SK-N-SH (cell line): ENCODE results near the gene SLFN14.

ENCODE experiments used
- CHD2 ChIP-seq: fragments of 150-350 bp; IDR thresholded peaks from 2 replicates; pipeline ENCODE4 v1.6.1; 2018; ENCODE audit warnings: low read length; ENCODE audit not compliant: partially characterized antibody
- CTCF ChIP-seq: fragments of 200-600 bp; sonication (generic); IDR thresholded peaks from 2 replicates; pipeline ENCODE4 v1.6.1; 2017; ENCODE audit warnings: antibody characterized with exemption, mild to moderate bottlenecking, moderate library complexity
- EZH2phosphoT487 ChIP-seq: fragments of 200-600 bp; sonication (generic); IDR thresholded peaks from 2 replicates; pipeline ENCODE4 v1.6.1; 2017; ENCODE audit warnings: low read depth, mixed run types, mild to moderate bottlenecking, antibody characterized with exemption, moderate library complexity, borderline replicate concordance
- FOSL2 ChIP-seq: IDR thresholded peaks from 2 replicates; pipeline ENCODE4 v1.4.0; 2012; ENCODE audit warnings: low read depth, mild to moderate bottlenecking, moderate library complexity, borderline replicate concordance
- MAX ChIP-seq: IDR thresholded peaks from 2 replicates; pipeline ENCODE4 v1.4.0; 2012; ENCODE audit warnings: low read depth
- MXI1 ChIP-seq: IDR thresholded peaks from 2 replicates; pipeline ENCODE4 v1.6.1; 2012; ENCODE audit warnings: mild to moderate bottlenecking, low read depth, low read length, improper control_type of control experiment
- NFIC ChIP-seq: IDR thresholded peaks from 2 replicates; pipeline ENCODE4 v1.4.0; 2012; ENCODE audit warnings: borderline replicate concordance
- RAD21 ChIP-seq: IDR thresholded peaks from 2 replicates; pipeline ENCODE4 v1.6.1; 2012; ENCODE audit warnings: mild to moderate bottlenecking, low read length
- RCOR1 ChIP-seq: fragments of 150-350 bp; IDR thresholded peaks from 2 replicates; pipeline ENCODE4 v1.6.1; 2017; ENCODE audit warnings: antibody characterized with exemption, low read length
- RFX5 ChIP-seq: IDR thresholded peaks from 2 replicates; pipeline ENCODE4 v1.6.1; 2012; ENCODE audit warnings: mild to moderate bottlenecking, improper control_type of control experiment, low read length
- SIN3A ChIP-seq: IDR thresholded peaks from 2 replicates; pipeline ENCODE4 v1.6.1; 2012; ENCODE audit warnings: low read depth, mild to moderate bottlenecking, low read length, moderate library complexity, borderline replicate concordance
- TEAD4 ChIP-seq: IDR thresholded peaks from 2 replicates; pipeline ENCODE4 v1.4.0; 2012; ENCODE audit warnings: mild to moderate bottlenecking, borderline replicate concordance; ENCODE audit not compliant: insufficient read depth
- USF2 ChIP-seq: fragments of 150-350 bp; IDR thresholded peaks from 2 replicates; pipeline ENCODE4 v1.6.1; 2017; ENCODE audit warnings: antibody characterized with exemption, low read length, low read depth, borderline replicate concordance

GRCh38 chr17:35521150-35521549, 39.5 kb downstream of the SLFN14 start:
- TF ChIP-seq RCOR1 (no peak), MAX (no peak), CTCF (no peak), SIN3A (no peak), RAD21 (no peak), USF2 (no peak), CHD2 (no peak), MXI1 (no peak), RFX5 (no peak), EZH2phosphoT487 (no peak), NFIC (no peak), TEAD4 (no peak), FOSL2 (no peak)
